Right lobe of liver (tissue), 4 donors: ENCODE measurements around the gene LSM2.

Source experiments
- CTCF ChIP-seq, 4 donors: fragments of 200-600 bp in 3 of 4; fragments of 450-650 bp in 1 of 4; IDR thresholded peaks; one replicate each; pipeline versions ENCODE4 v1.5.1 to v1.8.0; 2016 to 2022; ENCODE audit warnings: antibody characterized with exemption in 4 of 4, mild to moderate bottlenecking in 2 of 4
- POLR2A ChIP-seq: fragments of 450-650 bp; IDR thresholded peaks from one replicate; pipeline ENCODE4 v1.6.1; 2017; ENCODE audit warnings: antibody characterized with exemption, mild to moderate bottlenecking
- donor health status: DM: no; HTN: no; CAD: no.
- donor health status: DM: no; HTN: no; CAD: no.
- donor health status: DM: no; HTN: yes; CAD: no.

GRCh38 chr6:31796993-31797385 lies 9.8 kb downstream of the LSM2 start:
- TF ChIP-seq POLR2A (no peak), CTCF (IDR thresholded peaks at IDR 0.05) (no peak)
